ENCODE measurements around the gene ERN2.

GRCh38 chr16:23650674-23651416 lies 62.2 kb downstream of the ERN2 start:
- TF ChIP-seq CTCF (conservative IDR thresholded peaks at IDR 0.05) (no peak), EZH2 (IDR thresholded peaks at IDR 0.05; ENCODE audit: low read depth) (no peak)

All from PC-9 (cell line).